DND-41 (cell line): ENCODE measurements around the gene NT5C1B.

Experiments
- ATAC-seq: fragments of 200-7000 bp; cut with Tn5 transposase; 3 replicates; pipeline ENCODE4 v1.9.1; 2021; ENCODE audit warnings: low read depth; ENCODE audit not compliant: insufficient read depth
- DNase-seq: peaks from one replicate; pipeline ENCODE4 v3.0.0-alpha.2; 2020
- H2AFZ ChIP-seq: 2 replicates; pipeline ENCODE4 v1.6.0; 2012; ENCODE audit warnings: low read depth, low read length
- H3K27ac ChIP-seq: 2 replicates; pipeline ENCODE4 v1.5.1; 2012; ENCODE audit warnings: low read length, inconsistent platforms
- H3K27me3 ChIP-seq: fragments of 200-600 bp; sonication (generic); 2 replicates; pipeline ENCODE4 v1.6.0; 2012; ENCODE audit warnings: low read length, mild to moderate bottlenecking, inconsistent platforms; ENCODE audit not compliant: insufficient read depth, poor library complexity
- H3K36me3 ChIP-seq: 2 replicates; pipeline ENCODE4 v1.5.1; 2012; ENCODE audit warnings: low read length, inconsistent platforms; ENCODE audit not compliant: insufficient read depth
- H3K4me1 ChIP-seq: 2 replicates; pipeline ENCODE4 v1.5.1; 2012; ENCODE audit warnings: mild to moderate bottlenecking, low read length; ENCODE audit not compliant: insufficient read depth
- H3K4me2 ChIP-seq: 2 replicates; pipeline ENCODE4 v1.6.0; 2012; ENCODE audit warnings: mild to moderate bottlenecking, moderate library complexity, low read length, inconsistent platforms; ENCODE audit not compliant: insufficient read depth
- H3K4me3 ChIP-seq, 2 experiments: fragments of 200-600 bp in 1 of 2; shearing (Covaris generic) in 1 of 2; 2 replicates each; pipeline ENCODE4 v1.5.1; 2012 to 2016; ENCODE audit warnings: inconsistent platforms in 2 of 2, low read length in 2 of 2, mild to moderate bottlenecking in 2 of 2, low read depth in 1 of 2, moderate library complexity in 1 of 2
- H3K79me2 ChIP-seq: 2 replicates; pipeline ENCODE4 v1.6.0; 2012; ENCODE audit warnings: low read length, inconsistent platforms; ENCODE audit not compliant: insufficient read depth
- H3K9ac ChIP-seq: 2 replicates; pipeline ENCODE4 v1.6.0; 2012; ENCODE audit warnings: low read depth, mild to moderate bottlenecking, inconsistent platforms, low read length, moderate library complexity
- H3K9me3 ChIP-seq: 2 replicates; pipeline ENCODE4 v1.5.1; 2012; ENCODE audit warnings: low read length, moderate library complexity, mild to moderate bottlenecking, inconsistent platforms; ENCODE audit not compliant: insufficient read depth, severe bottlenecking
- H4K20me1 ChIP-seq: 2 replicates; pipeline ENCODE4 v1.6.0; 2012; ENCODE audit warnings: low read length; ENCODE audit not compliant: insufficient read depth
- CTCF ChIP-seq: IDR thresholded peaks from 2 replicates; pipeline ENCODE4 v1.5.1; 2012; ENCODE audit warnings: borderline replicate concordance, low read length, moderate library complexity, mild to moderate bottlenecking; ENCODE audit not compliant: poor library complexity, severe bottlenecking; ENCODE audit errors: extremely low read depth
- EZH2 ChIP-seq: IDR thresholded peaks from 3 replicates; pipeline ENCODE4 v1.6.1; 2012; ENCODE audit warnings: borderline replicate concordance, low read depth, mild to moderate bottlenecking, moderate library complexity, low read length, inconsistent platforms; ENCODE audit not compliant: severe bottlenecking

The NT5C1B gene

GRCh38 chr2:18583905-18584607 is 5.3 kb downstream of the NT5C1B start:
- Histone ChIP-seq H3K4me1 (no peaks in the 10 kb centered on the region), H3K9ac (no peak overlapping the region), H3K79me2 (no peaks in the 10 kb centered on the region), H3K36me3 (no peaks in the 10 kb centered on the region), H3K4me3 (no peak overlapping the region), H3K9me3 (no peaks in the 10 kb centered on the region), H3K4me2 (no peak overlapping the region), H2AFZ (no peak overlapping the region), H4K20me1 (no peaks in the 10 kb centered on the region), H3K27ac (no peak overlapping the region), H3K27me3 (no peaks in the 10 kb centered on the region)
- TF ChIP-seq EZH2, result no peak
- no peak for TF ChIP-seq CTCF
- no peak for ATAC-seq
- no peak for DNase-seq

- Histone ChIP-seq H3K4me3 (no peak overlapping the region), H3K4me2 (no peak overlapping the region), H3K9ac (no peak overlapping the region), H2AFZ (no peak overlapping the region), H3K4me1 (no peaks in the 10 kb centered on the region), H4K20me1 (no peaks in the 10 kb centered on the region), H3K79me2 (no peaks in the 10 kb centered on the region), H3K36me3 (no peaks in the 10 kb centered on the region), H3K27me3 (no peaks in the 10 kb centered on the region), H3K27ac (no peak overlapping the region), H3K9me3 (no peaks in the 10 kb centered on the region)
- ATAC-seq (no peak), DNase-seq (no peak)
- TF ChIP-seq CTCF (no peak), EZH2 (no peak)
Observed at GRCh38 chr2:18580606-18581005, 8.8 kb downstream of the NT5C1B start.

- H3K9me3 ChIP-seq, result no peaks in the 10 kb centered on the region
- no peak overlapping the region for H3K4me2 ChIP-seq
- TF ChIP-seq CTCF (no peak), EZH2 (no peak)
- H3K27ac ChIP-seq, result no peak overlapping the region
- H3K4me1 ChIP-seq, result no peaks in the 10 kb centered on the region
- H3K4me3 ChIP-seq, result no peak overlapping the region
- H2AFZ ChIP-seq, result no peak overlapping the region
- no peaks in the 10 kb centered on the region for H4K20me1 ChIP-seq
- no peaks in the 10 kb centered on the region for H3K79me2 ChIP-seq
- ATAC-seq, result no peak
- no peaks in the 10 kb centered on the region for H3K27me3 ChIP-seq
- no peaks in the 10 kb centered on the region for H3K36me3 ChIP-seq
- DNase-seq, result no peak
- no peak overlapping the region for H3K9ac ChIP-seq
Observed at GRCh38 chr2:18578033-18578432, 11.3 kb downstream of the NT5C1B start.

DNA sequence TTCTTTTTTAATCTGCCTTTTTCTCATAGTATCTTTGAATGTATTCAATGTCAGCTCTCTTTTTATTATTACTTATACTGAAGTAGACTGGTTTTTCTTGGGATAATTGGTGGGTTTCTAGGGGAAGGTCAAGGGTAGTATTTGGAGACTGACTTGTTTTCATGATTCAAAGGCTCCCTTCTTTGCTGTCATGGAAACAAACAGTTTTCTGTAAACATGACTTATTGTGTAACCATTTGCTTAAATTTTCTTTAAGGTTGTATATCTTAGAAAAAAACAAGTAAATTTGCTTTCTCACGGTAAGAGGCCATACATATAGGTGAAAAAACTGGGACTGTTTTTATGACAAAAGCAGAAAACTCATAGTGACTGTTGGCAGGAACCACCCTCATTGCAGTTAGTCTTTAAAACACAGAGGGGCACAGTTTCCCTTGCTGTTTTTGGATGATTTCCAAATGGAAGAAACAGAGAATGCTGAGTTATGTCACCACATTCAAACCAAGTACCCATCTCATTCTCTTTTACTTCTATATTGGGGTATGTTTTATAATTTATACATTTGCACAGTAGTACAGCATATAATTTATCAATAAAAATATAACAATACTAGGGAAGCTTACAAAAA is 23.1 kb downstream of the NT5C1B start:
- H3K79me2 ChIP-seq, result no peaks in the 10 kb centered on the region
- H3K4me3 ChIP-seq, result no peak overlapping the region
- no peak overlapping the region for H3K9ac ChIP-seq
- H3K27me3 ChIP-seq, result no peaks in the 10 kb centered on the region
- no peaks in the 10 kb centered on the region for H3K9me3 ChIP-seq
- no peak overlapping the region for H3K27ac ChIP-seq
- no peaks in the 10 kb centered on the region for H3K36me3 ChIP-seq
- TF ChIP-seq CTCF (no peak), EZH2 (no peak)
- peaks cover 5% of the 10 kb centered on the region for H3K4me1 ChIP-seq
- H2AFZ ChIP-seq, result no peak overlapping the region
- H3K4me2 ChIP-seq, result no peak overlapping the region
- H4K20me1 ChIP-seq, result no peaks in the 10 kb centered on the region
- DNase-seq, result no peak
- no peak for ATAC-seq
